Smooth muscle cell of the brain vasculature (primary cell): Measurements from ENCODE around the gene DCLRE1C.
"Not testable (repeated sequence)": the region's sequence is repeated elsewhere in the genome, so short reads cannot be mapped to it uniquely, and the experiment has no call there.

Source experiments
- DNase-seq: peaks from one replicate; pipeline ENCODE4 v3.0.0-alpha.2; 2012; ENCODE audit warnings: low read depth, low spot score

Gene DCLRE1C

DNA sequence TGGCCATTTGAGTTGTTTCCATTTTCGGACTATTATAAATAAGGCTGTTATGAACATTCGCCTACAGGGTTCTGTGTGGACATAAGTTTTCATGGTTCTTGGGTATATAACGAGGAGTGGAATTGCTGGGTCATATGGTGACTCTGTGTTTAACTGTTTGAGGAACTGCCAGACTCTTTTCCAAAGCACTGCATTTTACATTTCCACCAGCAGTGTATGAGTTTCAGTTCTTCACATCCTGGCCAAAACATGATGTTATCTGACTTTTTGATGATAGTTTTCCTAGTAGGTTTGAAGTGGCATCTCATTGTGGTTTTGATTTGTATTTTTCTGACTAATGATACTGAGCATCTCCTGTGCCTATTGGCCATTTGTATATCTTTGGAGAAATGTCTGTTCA is 69.8 kb downstream of the DCLRE1C start:
- DNase-seq: no peak

DNA sequence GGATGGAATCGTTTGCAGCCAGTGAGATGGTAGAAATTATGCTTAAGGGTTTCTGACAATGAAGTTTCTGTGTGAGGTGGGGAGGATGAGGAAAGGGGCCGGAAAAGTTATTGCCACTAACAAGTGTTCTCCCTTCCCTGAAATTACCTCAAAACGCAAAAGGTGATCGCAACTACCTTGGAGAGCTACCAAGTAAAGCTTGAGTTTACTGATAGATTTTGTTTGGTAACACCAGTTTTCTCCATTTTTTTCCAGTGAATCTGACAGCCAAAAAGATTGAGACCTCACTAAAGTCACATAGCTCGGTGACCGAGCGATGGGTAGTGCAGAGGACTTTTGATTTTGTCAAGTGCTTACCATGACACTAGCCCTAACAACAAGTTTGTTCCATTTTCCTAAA is 73.7 kb downstream of the DCLRE1C start:
- no peak for DNase-seq

DNA sequence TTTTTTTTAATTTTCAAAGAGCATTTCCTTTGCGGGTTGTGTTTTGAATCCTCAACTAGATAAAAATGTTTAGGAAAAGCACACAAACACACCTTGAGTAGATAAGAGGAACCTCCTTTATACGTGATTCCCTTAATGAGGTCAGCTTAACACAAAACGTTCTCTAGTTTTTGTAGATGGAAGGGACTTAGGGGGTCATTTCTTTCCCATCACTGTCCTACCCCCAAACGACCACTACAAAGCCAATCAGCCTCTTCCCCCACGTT is 74.0 kb downstream of the DCLRE1C start:
- no peak for DNase-seq

DNA sequence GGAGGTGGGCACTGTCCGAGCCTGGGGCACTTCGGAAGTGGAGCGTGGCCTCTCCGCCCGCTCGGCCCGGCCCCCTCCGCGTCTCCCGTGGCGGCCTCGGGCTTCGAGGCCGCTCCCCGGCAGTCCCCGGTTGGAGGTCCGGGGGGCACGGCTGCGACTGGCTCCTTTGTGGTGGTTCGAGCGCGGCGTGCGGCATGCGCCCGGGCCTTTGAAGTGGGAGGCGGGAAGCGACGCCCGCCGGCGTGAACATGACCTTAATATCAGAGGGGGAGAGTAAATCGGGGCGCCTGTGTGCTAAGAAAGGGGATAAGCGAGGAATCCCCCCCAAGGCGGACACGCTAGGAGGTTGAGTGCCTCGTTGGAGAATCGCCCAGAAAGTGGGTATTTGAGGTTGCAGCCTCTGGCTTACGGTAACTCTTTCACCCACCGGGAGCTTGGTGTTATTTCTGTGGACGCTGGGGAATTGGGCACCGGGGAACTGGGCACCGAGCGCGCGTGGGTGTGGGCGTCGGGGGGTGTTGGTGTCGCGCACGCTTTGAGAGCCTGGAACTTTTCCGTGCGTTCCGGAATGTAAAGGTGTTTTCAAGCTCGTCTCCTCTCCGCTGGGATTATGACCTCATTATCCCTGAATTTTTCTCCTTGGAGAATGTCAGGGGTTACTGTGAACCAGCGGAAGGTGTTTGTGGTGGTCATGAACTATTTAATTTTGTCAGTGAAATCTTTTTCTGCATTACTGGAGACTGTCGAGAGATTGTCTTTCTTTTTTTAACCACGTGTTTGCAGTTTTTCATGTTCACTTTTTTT is 74.6 kb downstream of the DCLRE1C start:
- no peak for DNase-seq

DNA sequence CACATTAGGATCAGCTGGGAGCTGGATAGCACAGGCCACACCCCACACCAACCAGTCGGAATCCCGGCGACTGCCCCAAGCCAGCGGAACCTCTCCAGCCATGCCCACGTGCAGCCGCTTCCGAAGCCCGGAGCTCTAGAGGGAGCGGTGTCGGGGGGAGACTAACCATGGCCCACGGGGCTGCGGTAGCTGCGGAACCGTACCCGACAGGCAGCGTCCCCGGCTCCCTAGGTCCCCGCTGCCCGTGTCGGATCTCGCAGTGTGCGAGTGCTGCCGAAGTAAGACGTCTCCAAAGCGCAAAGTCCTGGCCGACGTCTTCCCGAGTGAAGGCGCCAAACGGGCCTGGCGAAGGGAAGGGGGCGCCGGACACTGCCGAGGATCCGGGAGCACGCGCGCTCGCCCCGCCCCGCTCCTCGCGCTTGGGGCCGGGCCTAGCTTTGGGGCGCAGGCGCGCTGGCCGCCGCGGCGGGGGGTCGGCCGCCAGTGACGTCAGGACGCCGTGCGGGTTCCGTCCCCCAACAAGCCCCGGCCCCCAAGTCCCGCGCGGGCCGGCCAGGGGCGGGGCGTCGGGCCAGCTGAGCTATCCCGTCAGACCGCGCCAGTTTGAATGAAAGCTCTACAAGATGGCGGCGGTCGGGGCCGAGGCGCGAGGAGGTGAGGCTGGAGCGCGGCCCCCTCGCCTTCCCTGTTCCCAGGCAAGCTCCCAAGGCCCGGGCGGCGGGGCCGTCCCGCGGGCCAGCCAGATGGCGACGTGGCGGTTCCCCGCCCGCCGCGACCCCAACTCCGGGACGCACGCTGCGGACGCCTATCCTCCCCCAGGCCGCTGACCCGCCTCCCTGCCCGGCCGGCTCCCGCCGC is 75.4 kb downstream of the DCLRE1C start, which contains the start of gene SUV39H2:
SUV39H2 (plus strand) TSS at position 601 of the 858 bp plus-strand sequence; CDS start at position 624, 23 bp downstream.
- peak; percentile 85 for DNase-seq

DNA sequence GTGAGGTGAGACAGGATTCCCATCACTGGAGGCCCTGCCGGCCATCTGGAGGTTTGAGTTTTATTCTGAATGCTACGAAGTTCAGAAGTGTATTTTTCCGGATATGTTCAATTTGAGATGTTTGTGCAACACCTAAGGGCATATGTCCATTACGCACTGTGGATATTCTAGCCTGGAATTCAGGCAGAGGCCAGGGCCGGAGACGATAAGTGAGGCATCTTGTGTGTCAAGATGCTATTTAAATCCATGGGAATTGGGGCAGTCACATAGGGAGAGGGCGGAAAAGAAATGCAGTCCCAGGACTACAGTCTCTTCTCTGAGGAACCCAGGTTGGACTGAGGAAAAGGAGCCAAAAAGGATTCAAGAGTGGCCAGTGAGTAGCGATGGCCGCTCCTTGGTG is 77.1 kb downstream of the DCLRE1C start:
- no peak for DNase-seq

DNA sequence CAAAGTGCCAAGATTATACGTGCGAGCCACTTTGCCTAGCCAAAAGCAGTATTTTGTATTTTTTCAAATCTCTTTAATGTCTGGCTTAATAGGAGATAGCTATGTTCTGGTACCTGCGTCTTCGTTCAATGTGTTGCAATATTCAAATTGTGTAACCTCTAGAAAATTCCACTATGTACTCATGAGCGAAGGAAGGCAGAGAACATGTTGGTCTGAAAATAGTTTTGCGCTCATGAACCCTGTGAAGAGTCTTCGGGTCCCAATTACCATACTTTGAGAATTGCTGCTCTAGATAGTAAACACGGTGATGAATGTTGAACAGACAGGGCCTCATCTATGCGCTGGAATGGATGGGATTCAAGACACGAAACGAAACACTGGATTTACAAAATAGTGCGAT is 78.0 kb downstream of the DCLRE1C start:
- no peak for DNase-seq

DNA sequence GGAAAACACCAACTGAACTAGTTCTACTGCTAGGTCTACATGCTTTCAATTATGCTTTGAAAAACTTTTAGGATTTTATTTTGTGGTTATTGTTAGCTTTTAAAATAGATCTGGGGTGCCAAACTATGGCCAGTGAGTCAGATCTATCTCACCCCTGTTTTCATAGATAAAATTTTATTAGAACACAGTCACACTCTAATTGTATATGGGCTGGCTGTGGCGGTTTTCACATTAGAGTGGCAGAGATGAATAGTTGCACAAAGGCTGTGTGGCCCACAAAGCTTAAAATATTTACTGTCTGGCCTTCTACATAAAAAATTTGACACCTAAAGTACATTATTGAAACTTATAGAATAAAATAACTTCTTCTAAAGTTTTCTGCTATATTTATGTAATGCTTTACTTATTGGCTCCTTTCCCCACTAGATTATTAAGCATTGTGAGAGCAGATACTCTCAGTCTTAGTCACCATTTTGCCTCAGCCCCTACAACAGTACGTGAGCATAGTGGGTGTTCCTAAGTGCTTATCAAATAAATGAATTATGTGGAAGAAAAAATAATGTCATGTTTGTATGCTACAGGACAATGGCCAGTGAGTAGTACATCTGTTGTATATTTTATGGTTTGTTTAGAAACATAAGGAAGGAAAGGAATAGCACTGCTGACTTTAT is 80.7 kb downstream of the DCLRE1C start:
- no peak for DNase-seq

DNA sequence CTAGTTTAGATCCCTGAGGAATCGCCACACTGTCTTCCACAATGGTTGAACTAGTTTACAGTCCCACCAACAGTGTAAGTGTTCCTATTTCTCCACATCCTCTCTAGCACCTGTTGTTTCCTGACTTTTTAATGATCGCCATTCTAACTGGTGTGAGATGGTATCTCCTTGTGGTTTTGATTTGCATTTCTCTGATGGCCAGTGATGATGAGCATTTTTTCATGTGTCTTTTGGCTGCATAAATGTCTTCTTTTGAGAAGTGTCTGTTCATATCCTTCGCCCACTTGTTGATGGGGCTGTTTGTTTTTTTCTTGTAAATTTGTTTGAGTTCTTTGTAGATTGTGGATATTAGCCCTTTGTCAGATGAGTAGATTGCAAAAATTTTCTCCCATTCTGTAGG is 89.0 kb downstream of the DCLRE1C start:
- DNase-seq: not testable (repeated sequence)

DNA sequence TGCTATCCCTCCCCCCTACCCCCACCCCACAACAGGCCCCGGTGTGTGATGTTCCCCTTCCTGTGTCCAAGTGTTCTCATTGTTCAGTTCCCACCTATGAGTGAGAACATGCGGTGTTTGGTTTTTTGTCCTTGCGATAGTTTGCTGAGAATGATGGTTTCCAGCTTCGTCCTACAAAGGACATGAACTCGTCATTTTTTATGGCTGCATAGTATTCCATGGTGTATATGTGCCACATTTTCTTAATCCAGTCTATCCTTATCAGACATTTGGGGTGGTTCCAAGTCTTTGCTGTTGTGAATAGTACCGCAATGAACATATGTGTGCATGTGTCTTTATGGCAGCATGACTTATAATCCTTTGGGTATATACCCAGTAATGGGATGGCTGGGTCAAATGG is 89.4 kb downstream of the DCLRE1C start:
- DNase-seq: not testable (repeated sequence)

DNA sequence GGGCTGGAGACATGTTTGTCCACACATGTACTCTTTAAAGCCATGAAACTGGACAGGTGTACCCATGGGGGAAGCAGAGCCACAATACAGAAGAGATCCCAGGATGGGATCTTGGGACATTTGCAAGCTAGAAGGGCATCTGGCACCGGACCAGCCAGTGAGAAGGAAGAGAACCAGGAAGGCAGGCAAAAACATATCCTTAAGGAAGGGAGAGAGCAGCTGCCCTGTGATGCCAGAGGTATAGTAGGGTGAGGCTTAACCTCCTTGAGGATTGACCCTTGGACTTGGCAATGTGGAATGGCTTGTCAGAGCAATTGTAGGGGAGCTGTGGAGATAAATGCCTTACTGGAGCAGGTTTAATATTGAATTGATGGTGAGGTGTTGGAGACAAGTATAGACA is 93.1 kb downstream of the DCLRE1C start:
- no peak for DNase-seq

DNA sequence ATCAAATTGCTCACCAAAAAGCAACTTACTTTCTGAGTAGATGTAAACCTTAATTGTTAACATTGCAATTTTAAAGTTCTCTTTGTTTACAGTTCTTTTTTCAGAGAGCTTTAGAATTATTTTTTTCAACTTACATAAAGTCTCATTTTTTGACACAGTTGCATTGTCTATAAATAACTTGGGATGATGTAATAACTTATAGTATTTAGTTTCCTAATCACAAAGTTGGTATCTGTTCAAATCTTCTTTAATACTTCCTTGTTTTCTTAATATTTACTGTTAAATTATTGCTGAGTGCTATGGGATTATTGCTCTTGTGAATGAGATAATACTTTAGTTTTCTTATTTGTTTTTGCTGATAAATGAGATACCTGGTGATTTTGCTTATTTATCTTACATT is 94.1 kb downstream of the DCLRE1C start:
- no peak for DNase-seq

DNA sequence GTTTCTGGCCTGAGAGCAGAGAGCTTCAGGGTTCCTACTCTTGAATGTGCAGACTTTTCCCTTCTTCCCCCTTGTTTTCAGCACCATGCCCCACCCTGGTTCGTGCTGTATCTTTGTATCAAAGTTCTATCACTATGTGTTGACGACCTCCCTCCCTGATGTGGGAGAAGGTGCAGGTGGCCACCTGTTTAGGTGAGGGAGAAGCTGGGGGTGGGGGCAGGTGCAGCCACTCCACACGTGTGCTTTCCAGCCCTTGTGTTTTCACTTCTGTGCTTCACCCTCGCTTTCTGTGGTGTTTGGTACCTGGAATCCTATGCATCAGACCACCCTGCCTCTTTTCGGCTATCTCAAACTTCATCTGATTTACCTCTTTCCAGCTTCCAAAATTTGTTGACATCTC is 94.9 kb downstream of the DCLRE1C start:
- DNase-seq: no peak

DNA sequence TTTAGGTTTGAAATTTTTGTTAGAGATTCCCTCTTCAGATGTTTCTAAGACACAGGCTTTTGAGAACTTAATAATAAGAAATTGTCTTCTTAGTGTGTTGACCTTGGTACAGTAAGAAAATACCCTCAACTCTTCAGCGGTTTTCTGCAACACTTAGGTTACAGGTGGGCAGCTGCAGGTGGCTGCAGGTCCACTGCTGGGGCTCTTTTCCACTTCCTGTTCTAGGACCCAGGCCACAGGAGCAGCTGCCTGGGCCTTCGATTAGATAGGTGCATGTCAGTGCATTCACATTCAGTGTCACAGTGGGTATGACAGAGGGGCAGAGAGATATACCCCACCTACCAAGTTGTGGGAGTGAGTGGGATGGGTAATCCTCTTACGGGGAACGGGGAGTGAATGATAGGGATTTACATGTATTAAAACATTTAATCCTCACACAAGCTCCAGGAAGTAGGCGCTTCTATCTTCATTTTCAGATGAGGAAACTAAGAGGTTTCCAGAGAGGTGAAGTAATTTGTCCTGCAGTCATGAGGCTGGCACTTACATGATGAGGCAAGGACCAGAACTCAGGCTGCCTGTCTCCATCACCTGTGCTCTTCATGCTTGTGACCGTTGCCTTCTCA is 95.4 kb downstream of the DCLRE1C start:
- DNase-seq: no peak

DNA sequence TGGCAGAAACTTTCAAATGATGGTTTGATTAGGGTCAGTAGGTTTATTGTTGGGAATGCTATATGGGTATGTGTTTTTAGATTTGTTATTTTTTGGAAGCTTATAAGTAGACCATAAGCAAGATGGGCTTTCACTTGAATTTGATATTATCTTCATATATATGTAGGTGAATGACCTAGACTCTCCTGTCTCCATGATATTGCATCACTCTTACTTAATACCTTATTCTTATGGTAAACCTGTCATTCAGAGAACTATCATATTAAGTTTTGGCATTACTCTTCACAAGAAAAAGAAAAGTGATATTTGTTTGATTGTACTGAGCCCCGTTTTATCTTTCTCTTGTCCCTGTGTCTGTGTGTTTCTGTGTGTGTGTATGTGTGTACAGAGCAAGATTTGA is 98.4 kb downstream of the DCLRE1C start:
- no peak for DNase-seq

DNA sequence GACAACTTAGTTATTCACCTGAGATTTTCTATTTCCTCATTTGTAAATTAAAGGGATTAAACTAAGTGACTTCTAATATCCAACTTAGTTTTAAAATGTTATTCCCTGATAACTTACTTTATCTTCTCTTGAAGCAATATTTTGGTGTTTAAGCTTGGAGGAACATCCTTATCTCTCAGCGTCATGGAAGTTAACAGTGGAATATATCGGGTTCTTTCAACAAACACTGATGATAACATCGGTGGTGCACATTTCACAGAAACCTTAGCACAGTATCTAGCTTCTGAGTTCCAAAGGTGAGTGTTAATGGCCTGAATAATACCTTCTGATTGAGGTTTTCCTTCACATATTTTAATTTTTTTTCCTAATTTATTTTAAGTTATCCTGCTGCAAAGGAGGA is 101.7 kb downstream of the DCLRE1C start:
- DNase-seq: no peak
